ENCODE data around the gene TMTC1. TPM values are rescaled to one million over a fixed set of nuclear protein-coding genes. Genes with fewer than 3 reads are reported as not detected.

The TMTC1 gene
- total and polyA plus RNA-seq, 2 experiments from 2014 or later: 4.8 to 24.3 TPM

DNA sequence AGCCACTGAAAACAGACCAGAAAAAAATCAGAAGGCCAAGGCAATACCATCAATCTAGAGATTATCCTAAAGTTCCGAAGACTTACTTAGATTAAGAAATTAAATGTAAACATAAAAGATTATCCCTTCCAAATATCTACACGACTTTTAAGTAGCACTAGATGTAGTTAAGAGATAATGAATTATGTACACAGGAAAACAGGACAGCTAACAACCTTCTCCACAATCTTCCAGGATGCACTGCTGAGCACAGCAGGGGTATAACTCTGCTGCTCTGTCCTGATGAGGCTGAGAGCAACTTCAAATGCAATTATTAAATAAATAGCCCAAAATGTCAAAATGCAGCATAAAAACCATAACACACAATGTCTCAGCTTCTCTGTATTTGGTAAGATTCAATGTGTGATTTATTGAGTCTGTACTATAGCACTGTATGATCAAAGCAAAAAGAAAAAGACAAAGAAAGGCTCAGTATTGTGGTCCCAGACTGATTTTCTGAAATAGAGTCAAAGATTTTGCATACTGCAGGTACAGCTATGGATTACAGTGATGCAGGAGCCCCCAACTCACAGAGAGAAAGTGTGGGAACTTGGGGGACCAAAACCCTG lies 56.9 kb downstream of the TMTC1 start:
- peaks cover 17% of the 10 kb centered on the region for H3K36me3 Mint-ChIP-seq (ENCODE audit: low read depth)
- H4K20me1 ChIP-seq (replicated peaks; ENCODE audit: insufficient read depth): peaks cover 6% of the 10 kb centered on the region; the same call in 1 of the 2 replicates

More for the DNA sequence above, 56.9 kb downstream of the TMTC1 start:
- Histone ChIP-seq H3K27me3 (ENCODE audit: insufficient read depth) (no peaks in the 10 kb centered on the region), H3K36me3 (ENCODE audit: insufficient read depth) (no peaks in the 10 kb centered on the region), H3K79me2 (replicated peaks; ENCODE audit: insufficient read depth) (no peaks in the 10 kb centered on the region), H2AFZ (no peak overlapping the region), H3K4me1 (ENCODE audit: insufficient read depth) (no peaks in the 10 kb centered on the region), H3K4me2 (no peak overlapping the region), H3K4me3 (no peak overlapping the region), H3F3A (replicated peaks; ENCODE audit: low read depth) (no peaks in the 10 kb centered on the region), H3K9me2 (ENCODE audit: insufficient read depth) (no peaks in the 10 kb centered on the region), H3K27ac (ENCODE audit: low read depth) (no peak overlapping the region)
- TF ChIP-seq, protein P1, sequence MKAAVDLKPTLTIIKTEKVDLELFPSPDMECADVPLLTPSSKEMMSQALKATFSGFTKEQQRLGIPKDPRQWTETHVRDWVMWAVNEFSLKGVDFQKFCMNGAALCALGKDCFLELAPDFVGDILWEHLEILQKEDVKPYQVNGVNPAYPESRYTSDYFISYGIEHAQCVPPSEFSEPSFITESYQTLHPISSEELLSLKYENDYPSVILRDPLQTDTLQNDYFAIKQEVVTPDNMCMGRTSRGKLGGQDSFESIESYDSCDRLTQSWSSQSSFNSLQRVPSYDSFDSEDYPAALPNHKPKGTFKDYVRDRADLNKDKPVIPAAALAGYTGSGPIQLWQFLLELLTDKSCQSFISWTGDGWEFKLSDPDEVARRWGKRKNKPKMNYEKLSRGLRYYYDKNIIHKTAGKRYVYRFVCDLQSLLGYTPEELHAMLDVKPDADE (IDR thresholded peaks at IDR 0.05): no peak
- TF ChIP-seq STAT1 (IDR thresholded peaks at IDR 0.05; ENCODE audit: unreplicated experiment) (no peak), ZNF114 (CRISPR knock-in tag; IDR thresholded peaks at IDR 0.05) (no peak), POLR2AphosphoS5 (IDR thresholded peaks at IDR 0.05; ENCODE audit: low read depth) (no peak), CREB1 (CRISPR knock-in tag; IDR thresholded peaks at IDR 0.05; ENCODE audit: low read depth) (no peak)
- TF ChIP-seq, protein P2, sequence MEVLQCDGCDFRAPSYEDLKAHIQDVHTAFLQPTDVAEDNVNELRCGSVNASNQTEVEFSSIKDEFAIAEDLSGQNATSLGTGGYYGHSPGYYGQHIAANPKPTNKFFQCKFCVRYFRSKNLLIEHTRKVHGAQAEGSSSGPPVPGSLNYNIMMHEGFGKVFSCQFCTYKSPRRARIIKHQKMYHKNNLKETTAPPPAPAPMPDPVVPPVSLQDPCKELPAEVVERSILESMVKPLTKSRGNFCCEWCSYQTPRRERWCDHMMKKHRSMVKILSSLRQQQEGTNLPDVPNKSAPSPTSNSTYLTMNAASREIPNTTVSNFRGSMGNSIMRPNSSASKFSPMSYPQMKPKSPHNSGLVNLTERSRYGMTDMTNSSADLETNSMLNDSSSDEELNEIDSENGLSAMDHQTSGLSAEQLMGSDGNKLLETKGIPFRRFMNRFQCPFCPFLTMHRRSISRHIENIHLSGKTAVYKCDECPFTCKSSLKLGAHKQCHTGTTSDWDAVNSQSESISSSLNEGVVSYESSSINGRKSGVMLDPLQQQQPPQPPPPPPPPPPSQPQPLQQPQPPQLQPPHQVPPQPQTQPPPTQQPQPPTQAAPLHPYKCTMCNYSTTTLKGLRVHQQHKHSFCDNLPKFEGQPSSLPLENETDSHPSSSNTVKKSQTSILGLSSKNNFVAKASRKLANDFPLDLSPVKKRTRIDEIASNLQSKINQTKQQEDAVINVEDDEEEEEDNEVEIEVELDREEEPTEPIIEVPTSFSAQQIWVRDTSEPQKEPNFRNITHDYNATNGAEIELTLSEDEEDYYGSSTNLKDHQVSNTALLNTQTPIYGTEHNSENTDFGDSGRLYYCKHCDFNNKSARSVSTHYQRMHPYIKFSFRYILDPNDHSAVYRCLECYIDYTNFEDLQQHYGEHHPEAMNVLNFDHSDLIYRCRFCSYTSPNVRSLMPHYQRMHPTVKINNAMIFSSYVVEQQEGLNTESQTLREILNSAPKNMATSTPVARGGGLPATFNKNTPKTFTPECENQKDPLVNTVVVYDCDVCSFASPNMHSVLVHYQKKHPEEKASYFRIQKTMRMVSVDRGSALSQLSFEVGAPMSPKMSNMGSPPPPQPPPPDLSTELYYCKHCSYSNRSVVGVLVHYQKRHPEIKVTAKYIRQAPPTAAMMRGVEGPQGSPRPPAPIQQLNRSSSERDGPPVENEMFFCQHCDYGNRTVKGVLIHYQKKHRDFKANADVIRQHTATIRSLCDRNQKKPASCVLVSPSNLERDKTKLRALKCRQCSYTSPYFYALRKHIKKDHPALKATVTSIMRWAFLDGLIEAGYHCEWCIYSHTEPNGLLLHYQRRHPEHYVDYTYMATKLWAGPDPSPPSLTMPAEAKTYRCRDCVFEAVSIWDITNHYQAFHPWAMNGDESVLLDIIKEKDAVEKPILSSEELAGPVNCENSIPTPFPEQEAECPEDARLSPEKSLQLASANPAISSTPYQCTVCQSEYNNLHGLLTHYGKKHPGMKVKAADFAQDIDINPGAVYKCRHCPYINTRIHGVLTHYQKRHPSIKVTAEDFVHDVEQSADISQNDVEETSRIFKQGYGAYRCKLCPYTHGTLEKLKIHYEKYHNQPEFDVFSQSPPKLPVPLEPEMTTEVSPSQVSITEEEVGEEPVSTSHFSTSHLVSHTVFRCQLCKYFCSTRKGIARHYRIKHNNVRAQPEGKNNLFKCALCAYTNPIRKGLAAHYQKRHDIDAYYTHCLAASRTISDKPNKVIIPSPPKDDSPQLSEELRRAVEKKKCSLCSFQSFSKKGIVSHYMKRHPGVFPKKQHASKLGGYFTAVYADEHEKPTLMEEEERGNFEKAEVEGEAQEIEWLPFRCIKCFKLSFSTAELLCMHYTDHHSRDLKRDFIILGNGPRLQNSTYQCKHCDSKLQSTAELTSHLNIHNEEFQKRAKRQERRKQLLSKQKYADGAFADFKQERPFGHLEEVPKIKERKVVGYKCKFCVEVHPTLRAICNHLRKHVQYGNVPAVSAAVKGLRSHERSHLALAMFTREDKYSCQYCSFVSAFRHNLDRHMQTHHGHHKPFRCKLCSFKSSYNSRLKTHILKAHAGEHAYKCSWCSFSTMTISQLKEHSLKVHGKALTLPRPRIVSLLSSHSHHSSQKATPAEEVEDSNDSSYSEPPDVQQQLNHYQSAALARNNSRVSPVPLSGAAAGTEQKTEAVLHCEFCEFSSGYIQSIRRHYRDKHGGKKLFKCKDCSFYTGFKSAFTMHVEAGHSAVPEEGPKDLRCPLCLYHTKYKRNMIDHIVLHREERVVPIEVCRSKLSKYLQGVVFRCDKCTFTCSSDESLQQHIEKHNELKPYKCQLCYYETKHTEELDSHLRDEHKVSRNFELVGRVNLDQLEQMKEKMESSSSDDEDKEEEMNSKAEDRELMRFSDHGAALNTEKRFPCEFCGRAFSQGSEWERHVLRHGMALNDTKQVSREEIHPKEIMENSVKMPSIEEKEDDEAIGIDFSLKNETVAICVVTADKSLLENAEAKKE (CRISPR knock-in tag; IDR thresholded peaks at IDR 0.05): no peak
- H3K9me3 Mint-ChIP-seq: no peaks in the 10 kb centered on the region
- H3K27me3 Mint-ChIP-seq (ENCODE audit: insufficient read depth, low read depth, poor library complexity): peaks cover 7% of the 10 kb centered on the region
- peaks cover 20% of the 10 kb centered on the region for H3K4me1 Mint-ChIP-seq
- DNase-seq (ENCODE audit: low spot score) (no peak), ATAC-seq (no peak)
- H3K27ac Mint-ChIP-seq: no peak overlapping the region
- H3K4me3 Mint-ChIP-seq: no peak overlapping the region
